Memory B cell (primary cell): ENCODE results near the gene USP10.

Experiments
- ATAC-seq: fragments of 150-1000 bp; cut with Tn5 transposase; 2 replicates; pipeline ENCODE4 v1.10.0; 2021; ENCODE audit warnings: low read depth, mild to moderate bottlenecking, moderate library complexity
- DNase-seq, 2 donors: peaks; one replicate each; pipeline ENCODE4 v3.0.0; 2022; ENCODE audit warnings: low spot score in 2 of 2
- H3K27ac Mint-ChIP-seq: one replicate; pipeline ENCODE4 v1.8.0; 2022; ENCODE audit warnings: mild to moderate bottlenecking, moderate library complexity, mixed read lengths
- H3K27me3 Mint-ChIP-seq: one replicate; pipeline ENCODE4 v1.8.0; 2022; ENCODE audit warnings: mixed read lengths
- H3K36me3 Mint-ChIP-seq: one replicate; pipeline ENCODE4 v1.8.0; 2022; ENCODE audit warnings: mild to moderate bottlenecking, mixed read lengths
- H3K4me1 Mint-ChIP-seq: one replicate; pipeline ENCODE4 v1.8.0; 2022; ENCODE audit warnings: mixed read lengths
- H3K4me3 Mint-ChIP-seq: one replicate; pipeline ENCODE4 v1.8.0; 2022; ENCODE audit warnings: mild to moderate bottlenecking, moderate library complexity, mixed read lengths
- H3K9me3 Mint-ChIP-seq: one replicate; pipeline ENCODE4 v1.8.0; 2022; ENCODE audit warnings: mixed read lengths

Gene USP10, protein sequence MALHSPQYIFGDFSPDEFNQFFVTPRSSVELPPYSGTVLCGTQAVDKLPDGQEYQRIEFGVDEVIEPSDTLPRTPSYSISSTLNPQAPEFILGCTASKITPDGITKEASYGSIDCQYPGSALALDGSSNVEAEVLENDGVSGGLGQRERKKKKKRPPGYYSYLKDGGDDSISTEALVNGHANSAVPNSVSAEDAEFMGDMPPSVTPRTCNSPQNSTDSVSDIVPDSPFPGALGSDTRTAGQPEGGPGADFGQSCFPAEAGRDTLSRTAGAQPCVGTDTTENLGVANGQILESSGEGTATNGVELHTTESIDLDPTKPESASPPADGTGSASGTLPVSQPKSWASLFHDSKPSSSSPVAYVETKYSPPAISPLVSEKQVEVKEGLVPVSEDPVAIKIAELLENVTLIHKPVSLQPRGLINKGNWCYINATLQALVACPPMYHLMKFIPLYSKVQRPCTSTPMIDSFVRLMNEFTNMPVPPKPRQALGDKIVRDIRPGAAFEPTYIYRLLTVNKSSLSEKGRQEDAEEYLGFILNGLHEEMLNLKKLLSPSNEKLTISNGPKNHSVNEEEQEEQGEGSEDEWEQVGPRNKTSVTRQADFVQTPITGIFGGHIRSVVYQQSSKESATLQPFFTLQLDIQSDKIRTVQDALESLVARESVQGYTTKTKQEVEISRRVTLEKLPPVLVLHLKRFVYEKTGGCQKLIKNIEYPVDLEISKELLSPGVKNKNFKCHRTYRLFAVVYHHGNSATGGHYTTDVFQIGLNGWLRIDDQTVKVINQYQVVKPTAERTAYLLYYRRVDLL

DNA sequence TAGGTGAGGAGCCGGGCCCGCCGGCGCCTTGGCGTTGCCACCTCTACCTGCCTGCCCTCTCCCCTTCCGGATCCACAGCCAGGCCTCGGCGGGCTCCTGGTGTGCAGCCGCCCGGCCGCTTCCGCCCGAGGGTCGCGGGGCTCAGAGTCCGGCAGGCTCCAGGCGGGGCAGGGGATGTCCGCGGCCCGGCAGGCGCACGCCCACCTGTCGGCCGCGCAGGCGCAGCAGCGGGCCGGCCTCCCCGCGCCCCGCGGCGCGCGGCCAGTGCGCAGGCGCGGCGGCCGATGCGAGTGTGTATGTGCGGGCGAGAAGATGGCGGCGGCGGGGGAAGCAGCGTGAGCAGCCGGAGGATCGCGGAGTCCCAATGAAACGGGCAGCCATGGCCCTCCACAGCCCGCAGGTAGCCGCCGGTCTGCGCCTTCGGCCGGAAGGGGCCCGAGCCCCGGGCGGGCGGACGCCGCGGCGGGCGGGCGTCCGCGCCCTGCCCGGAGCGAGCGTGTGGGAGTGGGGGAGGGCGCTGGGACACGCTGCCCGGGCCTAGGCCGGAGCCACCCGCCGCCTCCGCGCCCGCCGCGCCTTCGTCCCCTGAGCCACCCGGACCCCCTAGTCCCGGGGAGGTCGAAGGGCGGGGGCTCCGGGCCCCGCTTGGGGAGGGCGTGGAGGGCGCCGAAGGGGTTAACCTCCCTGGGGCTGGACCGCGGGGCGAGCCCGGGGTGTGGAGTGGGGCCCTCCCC is at the start of gene USP10:
Gene USP10, plus strand, starts transcription at position 289 of the 734 bp plus-strand sequence. Its CDS starts 91 bp downstream, at position 380.
- Mint-ChIP-seq H3K27ac (peak within 1 kb of the TSS; percentile 95), H3K9me3 (no peaks in the 10 kb centered on the region), H3K27me3 (no peaks in the 10 kb centered on the region), H3K4me3 (peak within 1 kb of the TSS; percentile 94), H3K4me1 (peaks cover 21% of the 10 kb centered on the region), H3K36me3 (no peaks in the 10 kb centered on the region)
- DNase-seq (peak; percentile 85 to 86), ATAC-seq (peak; percentile 80)

DNA sequence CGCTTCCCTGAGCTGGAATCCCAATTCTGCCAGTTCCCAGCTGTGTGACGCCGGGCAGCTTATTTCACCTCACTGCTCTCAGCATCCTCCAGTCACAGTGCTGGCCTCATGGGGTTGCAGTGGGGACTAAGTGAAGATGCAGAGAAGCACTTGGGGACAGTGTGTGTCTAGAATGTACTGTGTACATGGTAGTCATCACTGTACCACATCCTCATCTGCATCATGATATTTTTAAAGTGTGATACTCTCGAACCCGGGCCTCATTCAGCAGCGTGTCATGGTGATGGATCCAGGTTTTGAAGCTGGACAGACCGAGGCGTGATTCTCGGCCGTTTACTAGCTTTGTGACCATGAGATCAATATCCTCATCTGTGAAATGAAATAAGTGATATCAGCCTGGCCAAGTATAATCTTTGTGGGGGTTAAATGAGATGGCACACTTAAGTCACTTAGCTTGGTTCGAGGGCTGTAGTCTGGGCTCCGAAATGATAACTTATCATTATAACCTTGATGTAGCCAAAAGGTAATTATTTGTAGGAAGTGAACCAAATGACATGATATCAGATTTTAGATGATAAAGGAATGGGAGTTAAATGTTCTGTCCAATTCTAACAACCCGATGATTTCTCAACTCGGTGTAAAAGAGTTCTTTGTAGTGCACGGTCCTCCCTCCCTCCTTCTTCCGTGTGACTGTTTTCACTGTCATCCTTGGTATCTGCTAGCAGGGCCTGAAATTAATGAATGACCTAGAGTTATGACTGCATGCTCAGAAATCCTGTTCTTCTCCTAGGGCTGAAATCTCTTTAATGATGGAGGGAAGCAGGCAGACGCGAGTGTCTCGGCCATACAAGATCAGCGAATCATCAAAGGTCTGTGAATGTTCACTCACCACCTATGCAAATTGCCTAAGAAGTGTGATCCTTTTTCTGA is 49.5 kb upstream of the USP10 start:
- peaks cover 30% of the 10 kb centered on the region for H3K4me1 Mint-ChIP-seq
- no peak for ATAC-seq
- no peaks in the 10 kb centered on the region for H3K9me3 Mint-ChIP-seq
- H3K27ac Mint-ChIP-seq, result peak overlapping the region; percentile 38
- H3K36me3 Mint-ChIP-seq, result peaks cover 11% of the 10 kb centered on the region
- peak overlapping the region; percentile 76 for H3K4me3 Mint-ChIP-seq
- no peak for DNase-seq
- no peaks in the 10 kb centered on the region for H3K27me3 Mint-ChIP-seq

DNA sequence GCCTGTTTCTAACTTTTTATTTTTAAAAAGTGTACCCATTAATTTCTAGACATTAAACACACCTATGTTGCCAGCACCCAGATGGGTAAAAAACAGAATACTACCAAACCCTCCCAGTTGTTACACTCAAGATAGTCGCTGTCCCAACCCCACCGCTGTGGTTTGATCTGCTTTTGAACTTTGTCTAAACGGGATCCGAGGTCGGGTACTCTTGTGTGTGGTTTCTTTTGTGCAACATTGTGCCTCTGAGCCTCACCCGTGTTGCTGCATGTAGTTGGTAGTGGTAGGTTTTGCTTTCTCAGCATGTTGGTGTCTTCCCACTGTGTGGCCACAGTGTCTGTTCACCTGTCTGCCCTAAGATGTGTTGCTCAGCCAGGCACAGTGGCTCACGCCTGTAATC is 47.2 kb upstream of the USP10 start:
- Mint-ChIP-seq H3K4me1 (peaks cover 39% of the 10 kb centered on the region), H3K27me3 (no peaks in the 10 kb centered on the region), H3K9me3 (no peaks in the 10 kb centered on the region), H3K4me3 (no peak overlapping the region), H3K36me3 (peaks cover 12% of the 10 kb centered on the region), H3K27ac (no peak overlapping the region)
- ATAC-seq (no peak), DNase-seq (no peak)

DNA sequence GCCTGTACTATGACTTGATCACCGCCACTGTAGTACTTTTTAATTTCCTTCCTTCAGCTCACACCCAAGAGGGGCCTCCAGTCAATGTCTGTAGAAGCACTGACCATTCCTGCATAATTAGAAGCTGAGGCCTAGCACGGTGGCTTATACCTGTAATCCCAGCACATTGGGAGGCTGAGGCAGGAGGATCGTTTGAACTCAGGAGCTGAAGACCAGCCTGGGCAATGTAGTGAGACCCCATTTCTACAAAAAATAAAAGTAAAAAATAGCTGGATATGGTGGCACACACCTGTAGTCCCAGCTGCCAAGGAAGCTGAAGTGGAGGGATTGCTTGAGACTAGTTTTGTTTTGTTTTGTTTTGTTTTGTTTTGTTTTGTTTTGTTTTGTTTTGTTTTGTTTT is 45.6 kb upstream of the USP10 start:
- Mint-ChIP-seq H3K27ac (peak overlapping the region; percentile 36), H3K27me3 (no peaks in the 10 kb centered on the region), H3K36me3 (peaks cover 21% of the 10 kb centered on the region), H3K4me3 (no peak overlapping the region), H3K9me3 (no peaks in the 10 kb centered on the region), H3K4me1 (peaks cover 39% of the 10 kb centered on the region)
- DNase-seq, result no peak
- ATAC-seq, result no peak

DNA sequence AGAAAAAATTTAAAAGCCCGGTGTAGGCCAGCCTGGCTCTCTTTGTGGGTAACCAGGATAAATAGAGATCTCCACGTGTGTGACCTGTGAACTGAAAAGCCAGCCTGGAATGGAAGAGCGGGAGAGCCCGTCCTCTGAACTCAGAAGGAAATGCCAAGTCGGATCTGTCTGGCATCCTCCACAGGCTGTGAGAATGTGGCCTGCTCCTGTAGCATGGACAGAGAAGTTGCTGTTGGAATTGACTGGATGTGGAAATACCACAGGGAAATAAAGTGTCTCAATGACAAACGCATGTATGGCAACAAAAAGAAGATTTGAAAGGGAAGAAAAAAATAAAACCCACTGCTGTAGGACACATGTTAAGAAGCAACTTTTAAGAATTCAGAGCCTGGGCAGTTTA is 44.8 kb upstream of the USP10 start:
- no peaks in the 10 kb centered on the region for H3K9me3 Mint-ChIP-seq
- no peaks in the 10 kb centered on the region for H3K27me3 Mint-ChIP-seq
- H3K36me3 Mint-ChIP-seq, result peaks cover 21% of the 10 kb centered on the region
- ATAC-seq (no peak), DNase-seq (no peak)
- peak overlapping the region; percentile 55 for H3K27ac Mint-ChIP-seq
- H3K4me3 Mint-ChIP-seq, result peak overlapping the region; percentile 24
- peaks cover 37% of the 10 kb centered on the region for H3K4me1 Mint-ChIP-seq

DNA sequence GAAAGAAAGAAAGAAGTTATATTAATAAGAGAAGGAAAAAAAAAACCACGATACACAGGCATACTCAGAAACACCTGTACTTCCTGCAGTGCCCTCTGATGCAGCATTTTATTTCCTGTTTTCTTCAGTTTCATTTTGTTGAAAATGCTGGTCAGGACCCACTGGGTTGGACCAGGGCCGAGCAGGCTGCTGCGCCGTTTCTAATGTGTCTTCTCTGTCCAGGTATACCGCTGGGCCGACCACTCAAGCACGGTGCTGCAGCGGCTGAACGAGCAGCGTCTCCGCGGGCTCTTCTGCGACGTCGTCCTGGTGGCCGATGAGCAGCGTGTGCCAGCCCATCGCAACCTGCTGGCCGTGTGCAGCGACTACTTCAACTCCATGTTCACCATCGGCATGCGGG is 43.2 kb upstream of the USP10 start:
- ATAC-seq (peak; percentile 97), DNase-seq (peak in 1 of 2 donors; percentile 30)
- H3K36me3 Mint-ChIP-seq, result peaks cover 28% of the 10 kb centered on the region
- no peaks in the 10 kb centered on the region for H3K27me3 Mint-ChIP-seq
- H3K27ac Mint-ChIP-seq, result peak overlapping the region; percentile 74
- H3K9me3 Mint-ChIP-seq, result no peaks in the 10 kb centered on the region
- peak overlapping the region; percentile 82 for H3K4me3 Mint-ChIP-seq
- H3K4me1 Mint-ChIP-seq, result peaks cover 34% of the 10 kb centered on the region

DNA sequence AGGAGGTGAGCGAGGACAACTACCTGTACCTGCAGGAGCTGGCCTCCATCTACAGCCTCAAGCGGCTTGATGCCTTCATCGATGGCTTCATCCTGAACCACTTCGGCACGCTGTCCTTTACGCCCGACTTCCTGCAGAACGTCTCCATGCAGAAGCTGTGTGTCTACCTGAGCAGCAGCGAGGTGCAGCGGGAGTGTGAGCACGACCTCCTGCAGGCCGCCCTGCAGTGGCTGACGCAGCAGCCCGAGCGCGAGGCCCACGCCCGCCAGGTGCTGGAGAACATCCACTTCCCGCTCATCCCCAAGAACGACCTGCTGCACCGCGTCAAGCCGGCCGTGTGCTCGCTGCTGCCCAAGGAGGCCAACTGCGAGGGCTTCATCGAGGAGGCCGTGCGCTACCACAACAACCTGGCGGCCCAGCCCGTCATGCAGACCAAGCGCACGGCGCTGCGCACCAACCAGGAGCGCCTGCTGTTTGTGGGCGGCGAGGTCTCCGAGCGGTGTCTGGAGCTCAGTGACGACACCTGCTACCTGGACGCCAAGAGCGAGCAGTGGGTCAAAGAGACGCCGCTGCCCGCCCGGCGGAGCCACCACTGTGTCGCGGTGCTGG is 42.5 kb upstream of the USP10 start:
- Mint-ChIP-seq H3K4me1 (peaks cover 36% of the 10 kb centered on the region), H3K4me3 (no peak overlapping the region)

DNA sequence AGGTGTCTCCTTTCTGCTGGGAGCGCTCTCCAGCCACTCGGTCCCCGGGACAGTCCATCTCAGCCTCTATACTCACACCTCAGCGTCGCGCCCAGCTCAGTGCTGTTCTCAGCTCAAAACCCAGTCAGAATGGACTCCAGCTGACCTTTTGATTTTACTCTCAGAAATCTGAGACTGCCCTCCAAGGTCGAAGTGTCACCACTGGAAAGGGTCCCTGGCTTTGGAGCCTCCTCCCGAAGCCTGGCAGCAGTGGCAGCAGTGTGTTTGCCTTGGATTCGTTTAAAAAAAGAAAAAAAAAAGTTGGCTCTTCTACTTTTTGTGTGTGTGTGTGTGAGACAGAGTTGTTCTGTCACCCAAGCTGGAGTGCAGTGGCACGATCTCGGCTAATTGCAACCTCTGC is 41.1 kb upstream of the USP10 start:
- no peak for DNase-seq
- Mint-ChIP-seq H3K27me3 (no peaks in the 10 kb centered on the region), H3K4me1 (peaks cover 39% of the 10 kb centered on the region), H3K9me3 (no peaks in the 10 kb centered on the region), H3K27ac (no peak overlapping the region), H3K36me3 (peaks cover 31% of the 10 kb centered on the region), H3K4me3 (no peak overlapping the region)
- no peak for ATAC-seq

More for the DNA sequence above, 42.5 kb upstream of the USP10 start:
- DNase-seq, result no peak
- Mint-ChIP-seq H3K27me3 (no peaks in the 10 kb centered on the region), H3K27ac (no peak overlapping the region), H3K36me3 (peaks cover 33% of the 10 kb centered on the region), H3K9me3 (no peaks in the 10 kb centered on the region)
- no peak for ATAC-seq

DNA sequence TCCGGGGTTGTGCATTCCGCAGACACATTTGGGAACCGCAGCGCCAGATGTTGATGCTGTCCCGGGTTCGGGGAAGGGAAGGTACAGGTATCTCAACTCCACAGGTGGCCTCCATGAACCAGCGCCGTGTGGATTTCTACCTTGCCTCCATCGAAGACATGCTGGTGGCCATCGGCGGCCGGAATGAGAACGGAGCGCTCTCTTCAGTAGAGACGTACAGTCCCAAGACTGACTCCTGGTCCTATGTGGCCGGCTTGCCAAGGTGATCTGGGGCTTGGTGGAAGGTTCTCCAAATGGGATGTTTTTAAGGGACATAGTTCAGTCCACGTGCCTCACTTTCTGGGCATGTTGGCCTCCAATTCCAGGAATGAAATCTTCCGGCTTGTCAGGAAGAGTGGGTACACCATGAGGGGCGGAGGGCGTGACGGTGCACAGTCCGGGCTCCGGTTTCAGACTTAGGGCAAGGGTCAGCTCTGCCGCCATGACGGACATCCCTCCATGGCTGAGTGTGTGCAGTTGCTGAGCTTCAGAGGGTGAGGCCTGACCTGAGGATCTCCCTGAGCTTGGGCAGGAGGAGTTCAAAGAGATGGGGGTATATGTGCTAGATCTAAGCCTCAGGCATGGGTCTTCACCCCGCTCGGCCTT is 40.0 kb upstream of the USP10 start:
- H3K9me3 Mint-ChIP-seq, result no peaks in the 10 kb centered on the region
- no peak overlapping the region for H3K4me3 Mint-ChIP-seq
- no peaks in the 10 kb centered on the region for H3K27me3 Mint-ChIP-seq
- no peak overlapping the region for H3K27ac Mint-ChIP-seq
- peaks cover 30% of the 10 kb centered on the region for H3K36me3 Mint-ChIP-seq
- ATAC-seq (no peak), DNase-seq (no peak)
- peaks cover 47% of the 10 kb centered on the region for H3K4me1 Mint-ChIP-seq

DNA sequence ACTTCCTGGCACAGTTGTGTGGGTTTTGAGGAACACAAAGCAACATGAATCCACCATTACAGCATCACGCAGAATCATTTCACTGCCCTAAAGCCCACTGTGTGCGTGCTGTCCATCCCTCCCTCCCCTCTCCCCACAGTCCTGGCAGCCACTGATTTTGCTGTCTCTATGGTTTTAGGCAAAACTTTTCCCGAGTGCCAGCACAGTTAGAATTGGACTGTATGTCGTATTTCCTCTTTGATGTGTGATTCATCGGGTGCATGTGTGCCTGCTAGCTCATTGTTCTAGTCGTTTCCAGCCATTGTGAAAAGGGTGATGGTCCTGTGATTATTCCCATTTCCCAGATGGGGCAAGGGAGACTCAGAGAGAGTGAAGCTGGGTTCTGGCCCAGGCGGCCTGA is 38.8 kb upstream of the USP10 start:
- H3K27me3 Mint-ChIP-seq, result no peaks in the 10 kb centered on the region
- no peak overlapping the region for H3K27ac Mint-ChIP-seq
- ATAC-seq, result no peak
- DNase-seq, result no peak
- H3K9me3 Mint-ChIP-seq, result no peaks in the 10 kb centered on the region
- H3K36me3 Mint-ChIP-seq, result peaks cover 30% of the 10 kb centered on the region
- H3K4me1 Mint-ChIP-seq, result peaks cover 41% of the 10 kb centered on the region
- no peak overlapping the region for H3K4me3 Mint-ChIP-seq

DNA sequence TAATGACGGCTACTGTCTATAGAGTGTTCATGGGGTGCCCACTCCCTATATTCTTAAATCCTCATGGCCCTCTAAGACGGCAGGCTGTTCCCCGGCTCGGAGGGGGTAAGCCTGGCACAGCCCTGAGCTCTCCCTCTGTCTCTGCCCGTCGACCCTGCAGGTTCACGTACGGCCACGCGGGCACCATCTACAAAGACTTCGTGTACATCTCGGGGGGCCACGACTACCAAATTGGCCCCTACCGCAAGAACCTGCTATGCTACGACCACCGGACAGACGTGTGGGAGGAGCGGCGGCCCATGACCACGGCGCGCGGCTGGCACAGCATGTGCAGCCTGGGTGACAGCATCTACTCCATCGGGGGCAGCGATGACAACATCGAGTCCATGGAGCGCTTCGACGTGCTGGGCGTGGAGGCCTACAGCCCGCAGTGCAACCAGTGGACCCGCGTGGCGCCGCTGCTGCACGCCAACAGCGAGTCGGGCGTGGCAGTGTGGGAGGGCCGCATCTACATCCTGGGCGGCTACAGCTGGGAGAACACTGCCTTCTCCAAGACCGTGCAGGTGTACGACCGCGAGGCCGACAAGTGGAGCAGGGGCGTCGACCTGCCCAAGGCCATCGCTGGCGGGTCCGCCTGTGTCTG is 38.3 kb upstream of the USP10 start:
- Mint-ChIP-seq H3K4me3 (no peak overlapping the region), H3K27ac (no peak overlapping the region), H3K9me3 (no peaks in the 10 kb centered on the region), H3K36me3 (peaks cover 28% of the 10 kb centered on the region), H3K27me3 (no peaks in the 10 kb centered on the region), H3K4me1 (peaks cover 37% of the 10 kb centered on the region)
- DNase-seq, result no peak
- ATAC-seq, result no peak

DNA sequence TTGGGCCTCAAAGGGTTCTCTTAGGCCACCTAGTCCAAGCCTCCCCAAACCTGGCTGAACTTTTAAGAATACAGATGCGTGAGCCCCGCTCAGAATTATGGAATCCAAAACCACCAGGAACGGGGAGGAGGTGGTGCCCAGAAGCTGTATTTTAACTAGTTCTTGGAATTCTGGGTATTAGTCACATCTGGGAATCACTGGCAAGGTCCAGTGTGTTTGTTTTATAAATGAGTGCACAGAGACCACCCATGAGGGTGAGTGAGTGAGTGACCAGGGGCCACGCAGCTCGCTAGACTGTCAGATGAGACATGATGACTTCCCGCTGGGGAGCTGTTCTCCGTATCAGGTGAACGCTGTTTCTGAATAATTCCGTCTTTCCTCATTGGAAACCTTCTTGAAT is 37.3 kb upstream of the USP10 start:
- Mint-ChIP-seq H3K27me3 (no peaks in the 10 kb centered on the region), H3K36me3 (peaks cover 28% of the 10 kb centered on the region), H3K4me3 (no peak overlapping the region), H3K27ac (no peak overlapping the region), H3K4me1 (peaks cover 31% of the 10 kb centered on the region), H3K9me3 (no peaks in the 10 kb centered on the region)
- ATAC-seq (no peak), DNase-seq (no peak)
